Activated CD4-positive, alpha-beta T cell treated with anti-CD3 and anti-CD28 coated beads for 4 hours (primary cell): ENCODE data around the gene PTP4A2.
"Not testable (repeated sequence)": the region's sequence is repeated elsewhere in the genome, so short reads cannot be mapped to it uniquely, and the experiment has no call there.

Experiments
- DNase-seq, 2 donors: peaks; one replicate each; pipeline ENCODE4 v3.0.0-alpha.2; 2020

Gene PTP4A2

GRCh38 chr1:31945677-31946076 lies 7.5 kb upstream of the PTP4A2 start:
- not testable (repeated sequence) for DNase-seq

GRCh38 chr1:31944205-31945089 lies 6.3 kb upstream of the PTP4A2 start:
- peak; percentile 77 to 78 for DNase-seq

GRCh38 chr1:31943546-31944184 lies 5.5 kb upstream of the PTP4A2 start:
- no peak for DNase-seq

DNA sequence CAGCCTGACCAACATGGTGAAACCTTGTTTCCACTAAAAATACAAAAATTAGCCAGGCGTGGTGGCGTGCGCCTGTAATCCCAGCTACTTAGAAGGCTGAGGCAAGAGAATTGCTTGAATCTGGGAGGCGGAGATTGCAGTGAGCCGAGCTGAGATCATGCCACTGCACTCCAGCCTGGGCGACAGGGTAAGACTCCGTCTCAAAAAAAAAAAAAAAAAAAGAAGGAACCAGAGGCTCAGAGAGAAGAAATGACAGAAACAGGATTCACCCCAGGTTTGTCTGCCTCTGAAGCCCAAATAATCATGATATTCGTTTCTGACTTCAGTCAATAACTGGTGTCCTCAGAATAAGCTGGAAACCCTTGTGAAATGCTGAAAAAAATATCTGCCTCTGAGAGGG lies 3.9 kb upstream of the PTP4A2 start:
- DNase-seq = not testable (repeated sequence)

GRCh38 chr1:31939484-31940329 lies 1.5 kb upstream of the PTP4A2 start:
- DNase-seq = peak; percentile 76 to 79

GRCh38 chr1:31937300-31938183 lies 626 bp downstream of the PTP4A2 start:
- DNase-seq = peak; percentile 81 to 86

DNA sequence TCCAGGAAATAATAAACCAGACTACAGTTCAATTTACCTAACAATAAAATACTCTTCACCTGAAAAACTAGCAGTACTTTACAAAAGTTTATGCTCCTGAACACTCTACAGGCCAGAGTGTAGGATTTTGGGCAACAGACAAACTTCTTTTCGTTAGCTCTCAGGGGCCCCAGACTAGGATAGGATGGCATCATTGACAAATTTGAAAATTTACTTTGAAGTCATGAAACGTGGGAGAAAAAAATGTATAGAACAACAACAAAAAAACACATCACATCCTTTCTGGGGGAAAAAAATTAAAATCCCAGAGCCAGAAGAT lies 1.2 kb downstream of the PTP4A2 start:
- DNase-seq = no peak

- no peak for DNase-seq
These were observed 1.7 kb downstream of the PTP4A2 start for GRCh38 chr1:31936278-31936980.

GRCh38 chr1:31934706-31935629 lies 3.2 kb downstream of the PTP4A2 start:
- DNase-seq = peak; percentile 35 to 50

- DNase-seq = no peak
These were observed 5.5 kb downstream of the PTP4A2 start for GRCh38 chr1:31932491-31933316.

GRCh38 chr1:31931593-31932225 lies 6.5 kb downstream of the PTP4A2 start:
- DNase-seq = no peak

DNA sequence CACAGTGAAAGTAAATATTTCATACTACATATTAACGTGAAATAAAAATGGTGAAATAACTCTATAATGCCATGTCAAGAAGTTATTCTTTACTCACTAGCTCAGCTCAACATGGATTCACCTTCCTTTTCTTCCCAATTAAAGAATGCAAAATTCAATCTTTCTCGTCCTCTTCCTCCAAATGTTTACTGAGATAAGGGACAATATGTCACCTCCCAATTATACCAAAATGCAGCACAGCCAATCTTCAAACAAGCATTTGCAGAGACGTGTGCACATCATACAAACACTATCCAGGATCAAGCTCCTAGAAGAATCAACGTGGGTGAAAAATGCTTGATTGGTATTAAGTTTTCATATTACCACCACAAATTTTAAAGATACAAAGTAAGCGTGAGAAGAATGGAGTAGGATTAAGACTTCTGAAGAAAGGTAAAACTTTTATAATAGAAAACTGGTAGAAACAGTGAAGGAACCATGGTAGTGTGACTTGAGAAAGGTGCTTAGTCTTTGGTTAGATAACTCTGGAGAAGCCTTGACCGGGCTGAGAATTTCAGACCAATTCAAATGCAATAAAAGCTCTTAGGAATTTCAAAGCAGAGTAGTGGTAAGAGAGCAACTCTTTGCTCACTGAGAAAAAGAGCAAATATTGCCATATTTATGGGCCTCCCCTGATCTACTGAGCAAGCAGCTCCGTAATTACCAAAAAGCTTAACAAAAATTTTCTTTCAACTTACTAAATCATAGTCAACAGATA lies 7.2 kb downstream of the PTP4A2 start:
- DNase-seq = no peak

- no peak for DNase-seq
These were observed 10.5 kb downstream of the PTP4A2 start for GRCh38 chr1:31927661-31927980.

DNA sequence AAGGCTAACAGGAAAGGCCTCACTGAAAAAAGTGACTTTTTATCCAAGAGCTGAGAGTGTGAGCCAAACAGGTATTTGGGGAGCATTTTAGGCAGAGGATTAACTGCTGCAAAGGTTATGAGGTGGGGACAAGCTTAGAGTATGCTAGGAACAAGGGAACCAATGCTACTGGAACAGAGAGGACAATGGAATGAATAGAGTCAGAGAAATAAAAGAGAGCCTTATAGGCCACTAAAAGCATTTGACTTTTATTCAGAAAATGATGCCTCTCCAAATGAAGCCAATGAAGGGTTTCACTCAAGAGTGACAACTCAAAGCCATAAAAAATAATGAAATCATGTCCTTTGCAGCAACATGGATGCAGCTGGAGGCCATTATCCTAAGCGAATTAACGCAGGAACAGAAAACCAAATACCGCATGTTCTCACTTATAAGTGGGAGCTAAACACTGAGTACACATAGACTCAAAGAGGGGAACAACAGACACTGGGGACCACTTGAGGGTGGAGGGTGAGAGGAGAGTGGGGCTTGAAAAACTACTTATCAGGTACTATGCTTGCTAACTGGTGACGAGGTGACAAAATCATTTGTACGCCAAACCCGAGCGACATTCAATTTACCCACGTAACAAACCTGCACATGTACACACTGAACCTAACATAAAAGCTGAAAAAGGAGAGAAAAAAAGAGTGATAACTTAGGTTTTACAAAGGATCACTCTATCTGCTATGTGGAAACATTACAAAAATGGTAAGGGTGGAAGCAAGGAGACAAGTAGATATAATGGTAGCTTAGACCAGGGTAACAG lies 11.1 kb downstream of the PTP4A2 start:
- no peak for DNase-seq

GRCh38 chr1:31926252-31926651 lies 11.9 kb downstream of the PTP4A2 start:
- DNase-seq = no peak

DNA sequence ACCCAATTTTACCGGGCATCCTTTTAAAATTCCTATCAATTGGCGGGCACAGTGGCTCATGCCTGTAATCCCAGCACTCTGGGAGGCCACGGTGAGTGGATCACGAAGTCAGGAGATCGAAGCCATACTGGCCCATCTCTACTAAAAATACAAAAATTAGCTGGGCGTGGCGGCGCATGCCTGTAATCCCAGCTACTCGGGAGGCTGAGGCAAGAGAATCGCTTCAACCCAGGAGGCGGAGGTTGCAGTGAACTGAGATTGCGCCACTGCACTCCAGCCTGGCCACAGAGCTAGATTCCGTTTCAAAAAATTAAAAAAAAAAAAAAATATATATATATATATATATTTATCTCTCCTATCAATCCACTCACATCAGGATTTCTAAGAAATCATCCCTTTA lies 12.3 kb downstream of the PTP4A2 start:
- not testable (repeated sequence) for DNase-seq

- no peak for DNase-seq
These were observed 13.3 kb downstream of the PTP4A2 start for GRCh38 chr1:31924839-31925238.
